GM10266 (cell line): ENCODE measurements around the gene CTNND2.

Experiments used
- DNase-seq: peaks from one replicate; pipeline ENCODE4 v3.0.0; 2012; ENCODE audit errors: extremely low spot score
- CTCF ChIP-seq: IDR thresholded peaks from 2 replicates; pipeline ENCODE4 v1.5.1; 2012; ENCODE audit warnings: mild to moderate bottlenecking, low read depth; ENCODE audit not compliant: control insufficient read depth, insufficient read depth; ENCODE audit errors: missing control alignments

The CTNND2 gene

GRCh38 chr5:11588803-11589202 is 315.4 kb downstream of the CTNND2 start:
- no peak for TF ChIP-seq CTCF
- no peak for DNase-seq

GRCh38 chr5:11584017-11584416 is 320.2 kb downstream of the CTNND2 start:
- no peak for DNase-seq

GRCh38 chr5:11579351-11579750 is 324.9 kb downstream of the CTNND2 start:
- DNase-seq: no peak
- no peak for TF ChIP-seq CTCF

More at GRCh38 chr5:11584017-11584416, 320.2 kb downstream of the CTNND2 start:
- TF ChIP-seq CTCF: no peak

- no peak for TF ChIP-seq CTCF
- DNase-seq: no peak
These were observed 329.5 kb downstream of the CTNND2 start for GRCh38 chr5:11574787-11575186.

- no peak for TF ChIP-seq CTCF
- no peak for DNase-seq
These were observed 330.9 kb downstream of the CTNND2 start for GRCh38 chr5:11573140-11573992.

- no peak for DNase-seq
- no peak for TF ChIP-seq CTCF
These were observed 339.5 kb downstream of the CTNND2 start for GRCh38 chr5:11564706-11565105.

GRCh38 chr5:11563822-11564221 is 340.4 kb downstream of the CTNND2 start:
- no peak for TF ChIP-seq CTCF
- DNase-seq: no peak
